ENCODE results near the gene CAPN14.

Gene CAPN14

DNA sequence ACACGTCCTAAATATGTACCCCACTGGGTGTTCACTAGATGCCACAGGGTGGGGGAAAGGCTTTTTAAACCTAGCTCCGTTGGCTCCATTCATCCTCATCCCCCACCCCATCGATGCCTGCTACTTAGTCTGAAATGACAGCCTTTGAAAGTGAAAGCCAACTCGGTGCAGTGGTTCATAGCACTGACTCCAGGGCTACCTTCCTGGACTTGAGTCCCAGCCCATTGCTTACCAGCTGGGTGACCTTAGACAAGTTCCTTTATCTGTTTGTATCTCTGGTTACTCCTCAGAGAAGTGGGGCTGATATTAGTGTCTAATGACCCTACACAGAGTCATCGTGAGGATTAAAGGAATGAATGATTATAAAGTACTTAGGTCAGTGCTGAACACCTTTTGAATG is 41.0 kb upstream of the CAPN14 start:
- no peak overlapping the region for H3K4me3 ChIP-seq (ENCODE audit: low read length)
- TF ChIP-seq, protein P1, sequence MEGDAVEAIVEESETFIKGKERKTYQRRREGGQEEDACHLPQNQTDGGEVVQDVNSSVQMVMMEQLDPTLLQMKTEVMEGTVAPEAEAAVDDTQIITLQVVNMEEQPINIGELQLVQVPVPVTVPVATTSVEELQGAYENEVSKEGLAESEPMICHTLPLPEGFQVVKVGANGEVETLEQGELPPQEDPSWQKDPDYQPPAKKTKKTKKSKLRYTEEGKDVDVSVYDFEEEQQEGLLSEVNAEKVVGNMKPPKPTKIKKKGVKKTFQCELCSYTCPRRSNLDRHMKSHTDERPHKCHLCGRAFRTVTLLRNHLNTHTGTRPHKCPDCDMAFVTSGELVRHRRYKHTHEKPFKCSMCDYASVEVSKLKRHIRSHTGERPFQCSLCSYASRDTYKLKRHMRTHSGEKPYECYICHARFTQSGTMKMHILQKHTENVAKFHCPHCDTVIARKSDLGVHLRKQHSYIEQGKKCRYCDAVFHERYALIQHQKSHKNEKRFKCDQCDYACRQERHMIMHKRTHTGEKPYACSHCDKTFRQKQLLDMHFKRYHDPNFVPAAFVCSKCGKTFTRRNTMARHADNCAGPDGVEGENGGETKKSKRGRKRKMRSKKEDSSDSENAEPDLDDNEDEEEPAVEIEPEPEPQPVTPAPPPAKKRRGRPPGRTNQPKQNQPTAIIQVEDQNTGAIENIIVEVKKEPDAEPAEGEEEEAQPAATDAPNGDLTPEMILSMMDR (conservative IDR thresholded peaks at IDR 0.05; ENCODE audit: low read depth, low read length) = no peak
- DNase-seq (ENCODE audit: low read depth) = no peak

- no peak overlapping the region for H3K4me3 ChIP-seq (ENCODE audit: low read length)
- TF ChIP-seq, protein P1 (conservative IDR thresholded peaks at IDR 0.05; ENCODE audit: low read depth, low read length) = no peak
- DNase-seq (ENCODE audit: low read depth) = no peak
These were observed 39.5 kb upstream of the CAPN14 start for GRCh38 chr2:31256611-31257382.

DNA sequence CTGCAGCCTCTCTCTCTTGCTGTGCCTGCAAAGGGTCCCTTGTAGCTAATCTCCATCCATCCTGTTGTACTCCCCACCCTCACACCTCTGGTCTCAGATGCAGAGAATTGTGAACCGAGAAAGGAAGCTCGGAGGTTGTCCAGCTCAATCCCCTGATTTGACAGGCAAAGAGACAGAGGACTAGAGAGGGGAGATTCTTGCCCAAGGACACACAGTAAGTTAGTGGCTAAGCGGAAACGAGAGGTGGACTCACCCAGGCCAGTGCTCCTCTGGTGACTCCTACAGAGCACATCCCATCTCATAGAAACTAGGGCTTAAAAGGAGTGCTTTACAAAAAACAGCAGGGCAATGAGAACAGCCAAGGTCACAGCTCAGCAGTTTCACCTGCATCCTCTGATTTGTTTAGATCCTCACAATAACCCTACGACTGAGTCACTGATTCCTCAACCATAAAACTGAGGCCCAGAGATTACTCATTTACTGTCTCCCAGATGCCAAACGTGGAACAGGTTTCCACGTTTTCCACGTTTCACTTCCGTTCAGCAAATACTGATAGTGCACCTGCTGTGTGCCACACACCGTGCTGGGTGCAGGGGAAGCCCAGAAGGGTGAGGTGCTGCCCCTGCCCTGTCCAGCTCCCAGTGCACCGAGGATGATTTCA is 38.7 kb upstream of the CAPN14 start:
- DNase-seq (ENCODE audit: low read depth) = no peak
- no peak overlapping the region for H3K4me3 ChIP-seq (ENCODE audit: low read length)
- TF ChIP-seq, protein P1 (conservative IDR thresholded peaks at IDR 0.05; ENCODE audit: low read depth, low read length) = no peak

- TF ChIP-seq, protein P1 (conservative IDR thresholded peaks at IDR 0.05; ENCODE audit: low read depth, low read length) = no peak
- H3K4me3 ChIP-seq (ENCODE audit: low read length) = no peak overlapping the region
- DNase-seq (ENCODE audit: low read depth) = no peak
These were observed 37.2 kb upstream of the CAPN14 start for GRCh38 chr2:31254237-31255203.

DNA sequence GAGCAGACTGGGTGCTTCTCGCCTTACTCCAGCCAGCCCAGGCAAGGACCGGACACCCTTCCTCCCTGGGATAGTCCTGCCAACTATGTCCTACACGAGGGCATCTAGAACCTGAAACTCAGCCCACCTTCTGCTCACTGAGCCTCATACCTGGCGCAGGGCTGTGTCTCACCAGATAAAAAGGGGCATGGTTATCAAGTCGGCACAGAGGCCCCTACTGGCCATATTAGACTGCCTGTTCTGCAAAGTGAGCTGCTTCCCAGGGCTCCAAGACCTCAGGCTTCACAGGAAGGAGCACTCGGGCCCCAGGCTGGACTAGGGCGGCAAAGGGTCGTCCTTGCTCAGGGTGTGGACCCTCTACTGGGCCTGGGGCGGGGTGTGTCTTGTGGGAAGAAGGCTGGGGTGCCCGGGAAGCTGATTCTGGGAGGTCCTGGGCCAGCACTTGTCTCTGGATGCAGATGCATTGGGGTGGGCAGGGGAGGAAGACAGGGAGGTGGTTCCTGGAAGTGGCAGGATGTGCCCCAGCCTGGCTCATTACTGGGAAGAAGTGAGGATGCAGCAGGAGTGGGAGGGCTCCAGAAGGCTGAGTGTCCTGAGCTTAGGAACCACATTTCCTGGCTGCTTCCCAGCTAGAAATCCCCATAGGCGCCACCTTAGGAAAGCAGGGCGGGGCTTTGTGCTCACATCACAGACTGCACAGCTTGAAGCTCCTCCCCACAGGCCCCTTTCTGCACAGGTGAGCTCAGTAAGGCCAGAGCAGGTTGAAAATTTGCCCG is 36.2 kb upstream of the CAPN14 start:
- DNase-seq (ENCODE audit: low read depth) = no peak
- TF ChIP-seq, protein P1 (conservative IDR thresholded peaks at IDR 0.05; ENCODE audit: low read depth, low read length) = no peak

GRCh38 chr2:31251851-31252250 is 34.5 kb upstream of the CAPN14 start:
- H3K4me3 ChIP-seq (ENCODE audit: low read length) = no peak overlapping the region

More for the DNA sequence above, 36.2 kb upstream of the CAPN14 start:
- H3K4me3 ChIP-seq (ENCODE audit: low read length) = no peak overlapping the region

More at GRCh38 chr2:31251851-31252250, 34.5 kb upstream of the CAPN14 start:
- no peak for DNase-seq (ENCODE audit: low read depth)
- TF ChIP-seq, protein P1 (conservative IDR thresholded peaks at IDR 0.05; ENCODE audit: low read depth, low read length) = no peak
